Measurements from ENCODE around the gene SLC43A1.

The SLC43A1 gene

DNA sequence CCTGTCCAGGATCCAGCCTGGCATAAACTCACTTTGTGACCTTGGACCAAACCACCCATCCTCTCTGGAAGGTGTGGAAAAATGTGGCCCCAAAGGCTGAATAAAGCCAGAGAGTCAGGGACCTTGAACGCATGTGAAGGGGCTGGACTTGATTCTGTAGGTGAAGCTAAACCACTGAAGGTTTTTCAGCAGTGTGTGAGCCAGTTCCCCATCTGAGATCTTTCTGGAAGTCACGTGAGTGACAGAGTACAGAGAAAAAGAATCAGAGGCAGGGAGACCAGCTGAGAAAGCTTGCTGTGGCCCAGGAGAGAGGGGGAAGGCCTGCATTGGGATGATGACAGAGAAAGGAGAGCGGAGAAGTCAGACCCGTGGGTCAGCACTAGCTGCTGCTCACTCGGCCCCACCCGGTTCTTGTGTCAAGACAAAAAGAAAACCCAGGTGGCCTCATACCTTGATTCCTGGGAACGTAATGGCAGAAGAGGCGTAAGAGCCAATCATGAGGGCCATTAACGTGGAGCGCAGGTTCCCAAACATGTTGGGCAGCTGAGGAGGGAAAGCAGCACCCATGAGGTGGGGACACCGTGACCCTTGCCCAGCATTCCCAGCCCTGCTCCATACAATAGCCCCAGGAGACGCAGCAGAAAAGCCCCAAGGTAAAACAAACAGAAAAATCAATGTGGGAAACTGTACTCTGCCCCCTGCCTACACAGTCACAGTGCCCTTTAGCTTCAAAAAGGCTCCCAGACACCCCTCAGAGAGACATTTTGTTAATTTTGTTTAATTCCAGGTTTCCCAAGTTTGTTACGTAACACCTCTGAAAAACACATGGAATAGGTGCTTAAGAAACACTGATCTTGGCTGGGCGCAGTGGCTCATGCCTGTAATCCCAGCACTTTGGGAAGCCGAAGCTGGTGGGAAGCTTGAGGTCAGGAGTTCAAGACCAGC, 17.9 kb downstream of the SLC43A1 start:
- DNase-seq (ENCODE audit: low spot score), result no peak

DNA sequence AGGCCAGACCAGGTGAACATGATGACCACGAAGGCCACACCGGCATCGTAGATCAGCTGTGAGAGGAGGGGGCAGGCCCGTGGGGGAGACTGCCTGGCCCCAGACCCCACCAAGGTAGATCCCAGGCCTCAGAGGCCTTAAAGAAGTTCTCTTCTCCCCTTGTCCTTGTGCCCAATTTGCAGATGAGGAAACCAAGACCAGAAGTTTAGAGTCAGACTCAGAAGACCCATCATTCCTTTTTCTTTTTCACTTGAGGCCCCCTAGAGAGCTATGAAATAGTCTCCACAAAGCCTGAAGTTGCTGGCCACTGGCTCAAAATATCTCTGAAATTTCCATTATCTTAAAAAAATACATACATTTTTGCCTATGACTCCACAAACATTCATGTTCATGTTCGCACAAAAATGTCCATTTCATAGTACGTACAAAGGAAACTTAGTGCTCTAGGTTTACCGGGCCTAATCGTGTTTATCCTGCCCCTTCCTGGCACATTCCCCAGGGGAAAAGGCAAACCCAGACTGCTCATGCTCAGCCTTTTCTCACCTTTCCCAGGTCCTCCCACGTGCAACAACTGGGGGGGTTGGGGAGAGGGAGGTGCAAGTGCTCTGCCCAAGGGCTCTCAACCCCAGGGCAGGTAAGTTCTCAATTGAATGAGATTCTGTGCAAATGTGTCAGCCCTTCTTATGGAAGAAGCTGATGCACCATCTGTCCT, 19.2 kb downstream of the SLC43A1 start:
- DNase-seq (ENCODE audit: low spot score), result no peak

DNA sequence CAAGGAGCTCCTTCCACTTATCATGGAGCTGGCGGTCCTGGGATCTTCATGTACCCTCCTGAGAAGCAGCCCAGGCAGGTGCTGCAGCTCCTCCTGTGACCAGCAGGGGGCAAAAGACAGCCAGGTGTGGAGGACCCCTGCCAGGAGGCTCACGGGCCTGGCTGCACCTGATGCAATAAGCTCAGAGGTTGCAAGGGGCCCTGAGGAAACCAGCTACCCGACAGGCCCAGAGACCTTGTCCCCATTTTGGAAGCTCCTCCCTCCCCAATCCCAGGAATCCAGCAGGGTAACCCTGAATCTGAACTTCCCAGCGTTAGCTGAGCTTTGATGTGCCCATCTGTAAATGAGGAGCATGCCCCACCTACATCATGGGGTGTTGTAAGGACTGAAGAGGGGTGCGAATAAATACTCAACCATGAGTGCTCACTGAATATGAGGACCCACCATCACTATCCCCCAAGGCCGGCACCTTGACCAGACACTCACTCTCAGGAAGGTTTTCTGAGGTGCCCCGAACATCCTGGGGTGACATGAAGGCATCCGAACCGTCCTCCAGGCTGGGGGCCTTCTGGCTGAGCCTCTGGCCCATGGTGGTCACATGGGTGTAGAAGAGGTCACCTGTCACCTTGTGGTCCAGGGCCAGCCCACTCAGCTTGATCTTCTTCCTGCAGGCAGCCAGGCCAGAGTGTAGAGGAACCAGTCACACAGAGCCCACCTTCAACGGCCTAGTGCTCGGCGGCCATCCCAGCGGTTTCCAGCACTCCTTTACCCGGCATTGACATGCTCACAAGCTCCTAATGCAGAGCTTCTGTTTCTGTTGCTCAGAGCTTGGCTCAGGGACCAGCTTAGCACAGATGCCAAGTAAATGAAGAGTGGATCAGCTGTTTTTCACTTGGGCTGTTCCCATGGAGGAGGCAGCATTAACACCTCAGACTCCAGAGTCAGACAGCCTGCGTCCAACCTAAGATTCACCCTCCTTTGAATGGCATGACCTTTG, 21.7 kb downstream of the SLC43A1 start:
- DNase-seq (ENCODE audit: low spot score), result no peak

GRCh38 chr11:57491371-57492061, 24.0 kb downstream of the SLC43A1 start:
- DNase-seq (ENCODE audit: low spot score), result no peak

- no peak for DNase-seq (ENCODE audit: low spot score)
Measured at GRCh38 chr11:57490456-57491248, 24.9 kb downstream of the SLC43A1 start.

DNA sequence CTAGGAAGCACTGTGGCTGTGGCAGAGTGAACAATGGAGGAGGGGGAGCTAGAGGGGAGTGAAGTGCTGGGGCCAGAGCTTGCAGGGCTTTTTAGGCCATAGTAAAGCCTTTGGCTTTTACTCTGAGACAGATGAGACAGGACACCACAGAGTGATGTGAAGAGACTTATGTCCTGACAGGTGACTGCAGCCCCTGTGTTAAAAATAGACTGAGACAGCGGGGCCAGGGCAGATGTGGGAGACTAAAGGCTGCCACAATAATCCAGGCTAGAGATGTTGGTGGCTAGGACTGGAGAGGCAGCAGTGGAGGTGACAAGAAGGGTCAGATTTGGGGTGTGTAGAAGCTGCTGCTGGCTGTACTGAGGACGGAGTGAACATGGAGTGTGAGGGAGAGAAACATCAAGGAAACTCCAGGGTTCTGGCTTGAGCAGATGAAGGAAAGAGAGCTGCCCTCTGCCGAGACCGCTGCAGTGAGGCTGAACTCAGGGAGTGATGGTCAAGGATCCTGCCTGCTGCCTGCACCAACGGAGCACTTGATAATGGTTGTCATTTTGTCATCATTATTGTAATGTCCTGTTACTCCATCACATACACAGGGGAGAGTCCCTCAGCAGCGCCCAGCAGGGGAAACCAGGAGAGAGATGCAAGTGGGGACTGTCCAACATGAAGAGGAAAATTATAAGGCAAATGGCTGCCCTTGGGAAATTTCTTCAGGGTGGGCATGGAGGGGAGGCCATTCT, 27.4 kb downstream of the SLC43A1 start:
- DNase-seq (ENCODE audit: low spot score), result no peak

GRCh38 chr11:57487021-57487778, 28.3 kb downstream of the SLC43A1 start:
- DNase-seq (ENCODE audit: low spot score), result no peak

DNA sequence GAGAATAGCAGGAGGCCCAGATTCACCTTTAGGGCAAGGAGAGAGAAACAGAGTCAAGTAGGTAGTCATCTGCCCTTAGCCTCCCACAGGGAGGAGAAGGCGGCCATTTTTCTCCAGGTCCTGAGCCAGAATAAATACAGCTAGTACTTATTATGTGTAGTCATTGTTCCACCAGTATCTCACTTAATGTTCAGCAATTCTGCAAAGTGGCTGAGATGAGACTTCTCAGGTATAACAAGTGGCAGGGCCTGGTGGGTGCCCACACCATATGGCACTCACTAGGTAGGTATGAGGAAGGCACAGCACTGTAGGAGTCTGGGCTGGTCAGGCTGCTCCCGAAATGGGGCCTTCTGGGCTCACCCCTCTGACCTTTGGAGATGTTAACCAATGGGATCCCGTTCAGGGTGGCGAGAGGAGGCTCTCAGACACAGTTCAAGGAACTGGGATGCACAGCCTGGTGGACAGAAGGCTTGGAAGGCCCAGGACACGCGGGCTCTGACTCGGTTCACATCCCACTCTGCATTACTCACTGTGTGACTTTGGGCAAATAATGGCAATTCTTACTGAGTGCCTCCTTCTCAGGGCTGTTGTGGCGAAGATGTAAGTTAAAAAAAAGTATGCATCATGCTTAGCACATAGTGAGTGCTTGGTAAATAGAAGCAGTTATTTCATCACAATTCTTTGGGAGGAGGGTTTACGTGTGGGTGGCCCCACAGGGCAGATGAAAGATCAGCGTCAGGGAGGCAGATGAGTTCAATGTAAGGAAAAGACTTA, 30.1 kb downstream of the SLC43A1 start:
- DNase-seq (ENCODE audit: low spot score), result no peak

DNA sequence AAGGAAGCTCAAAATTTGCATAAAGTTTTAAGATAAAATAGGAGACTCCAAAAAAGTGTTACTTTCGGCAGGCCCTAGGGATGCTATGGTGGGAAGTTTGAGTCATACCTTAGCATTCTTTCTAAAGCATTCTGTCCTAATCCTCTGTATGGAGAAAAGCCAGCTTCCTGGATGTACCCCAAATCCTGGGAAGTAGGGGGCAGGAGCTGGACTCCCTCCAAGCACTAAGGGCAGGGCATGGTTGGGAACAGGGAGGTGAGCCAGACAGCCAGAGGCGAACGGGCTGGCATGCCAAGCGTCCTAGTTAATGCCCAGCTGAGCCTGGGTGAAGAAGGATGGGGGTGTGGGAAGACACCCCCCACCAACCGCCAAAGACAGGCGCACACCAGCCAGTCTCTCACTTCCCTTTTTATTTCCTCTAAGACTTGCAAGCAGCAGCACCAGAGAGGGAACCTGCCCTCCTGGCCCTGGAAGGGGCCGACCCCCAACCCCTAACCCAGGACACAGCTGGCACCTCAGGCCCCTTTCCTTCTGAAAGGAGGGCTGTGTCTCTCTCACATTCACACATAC, 31.3 kb downstream of the SLC43A1 start:
- no peak for DNase-seq (ENCODE audit: low spot score)

DNA sequence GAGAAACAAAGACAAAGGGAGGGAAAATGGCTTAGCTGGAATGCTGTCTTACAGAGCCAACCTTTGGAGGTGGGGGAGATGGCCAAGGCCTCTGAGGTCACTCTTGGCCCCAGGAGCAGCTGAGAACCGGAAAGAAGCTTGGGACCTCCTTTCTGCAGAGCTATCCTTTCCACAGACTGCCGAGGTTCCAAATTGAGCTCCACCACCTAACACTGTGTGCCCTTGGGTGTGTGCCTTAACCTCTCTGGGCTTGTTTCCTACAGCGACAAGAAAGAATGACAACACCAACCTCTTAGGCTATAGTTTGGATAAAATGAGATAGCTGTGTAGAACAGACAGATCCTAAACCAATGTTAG, 32.0 kb downstream of the SLC43A1 start:
- no peak for DNase-seq (ENCODE audit: low spot score)

DNA sequence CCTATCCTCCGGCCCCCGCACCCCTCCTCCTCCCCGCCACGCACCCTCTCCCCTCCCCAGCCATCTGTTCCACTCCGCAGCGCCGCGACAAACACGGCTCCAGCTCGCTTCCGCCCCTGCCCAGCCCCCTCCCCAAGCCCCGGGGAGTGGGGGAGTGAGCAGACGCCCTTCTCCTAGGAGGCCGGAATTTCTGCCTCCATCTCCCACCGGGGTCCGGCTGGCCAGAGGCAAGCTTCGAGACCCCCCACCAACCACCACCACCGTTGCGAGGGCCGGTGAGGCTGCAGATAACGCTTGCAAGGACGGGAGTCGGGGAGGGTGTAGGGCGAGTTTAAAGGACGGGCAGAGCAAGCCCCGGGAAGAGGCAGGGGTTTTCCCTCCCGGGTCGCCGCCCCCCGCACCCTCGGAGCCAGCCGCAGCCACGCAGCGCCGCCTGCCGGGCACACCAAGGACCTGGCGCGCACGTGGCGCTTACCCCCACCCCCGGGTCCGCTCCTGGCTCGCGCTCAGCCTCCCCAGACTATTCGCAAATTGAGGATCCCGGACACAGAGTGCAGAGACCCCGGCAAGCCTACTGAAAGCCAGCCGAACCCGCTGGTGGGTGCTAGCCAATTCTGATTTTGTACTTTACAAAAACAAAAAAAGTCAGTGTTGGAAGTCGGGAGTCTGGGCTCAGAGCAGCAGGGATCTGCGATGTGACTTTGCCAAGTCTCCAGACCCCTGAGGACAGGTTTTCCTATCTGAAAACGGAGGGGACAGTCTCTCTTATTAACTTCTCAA, 32.5 kb downstream of the SLC43A1 start:
- no peak for DNase-seq (ENCODE audit: low spot score)

GRCh38 chr11:57481915-57482781, 33.4 kb downstream of the SLC43A1 start:
- DNase-seq (ENCODE audit: low spot score), result no peak

DNA sequence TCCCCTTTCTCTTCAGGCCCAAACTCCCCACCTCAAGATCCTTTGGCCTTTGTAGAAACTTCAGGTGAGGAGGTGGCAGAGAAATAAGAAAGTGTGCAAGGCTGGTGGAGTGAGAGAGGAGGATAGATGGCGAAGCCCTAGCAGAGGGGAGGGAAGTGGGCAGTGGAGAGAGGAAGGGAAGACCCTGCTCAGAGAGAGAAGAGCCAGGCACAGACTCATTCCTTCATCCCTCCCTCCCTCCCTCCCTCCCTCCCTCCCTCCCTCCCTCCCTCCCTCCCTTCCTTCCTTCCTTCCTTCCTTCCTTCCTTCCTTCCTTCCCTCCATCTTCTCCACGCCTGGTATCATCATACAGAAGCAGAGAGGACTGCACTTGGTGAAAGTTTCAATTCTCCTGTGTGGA, 34.2 kb downstream of the SLC43A1 start:
- DNase-seq (ENCODE audit: low spot score), result no peak

DNA sequence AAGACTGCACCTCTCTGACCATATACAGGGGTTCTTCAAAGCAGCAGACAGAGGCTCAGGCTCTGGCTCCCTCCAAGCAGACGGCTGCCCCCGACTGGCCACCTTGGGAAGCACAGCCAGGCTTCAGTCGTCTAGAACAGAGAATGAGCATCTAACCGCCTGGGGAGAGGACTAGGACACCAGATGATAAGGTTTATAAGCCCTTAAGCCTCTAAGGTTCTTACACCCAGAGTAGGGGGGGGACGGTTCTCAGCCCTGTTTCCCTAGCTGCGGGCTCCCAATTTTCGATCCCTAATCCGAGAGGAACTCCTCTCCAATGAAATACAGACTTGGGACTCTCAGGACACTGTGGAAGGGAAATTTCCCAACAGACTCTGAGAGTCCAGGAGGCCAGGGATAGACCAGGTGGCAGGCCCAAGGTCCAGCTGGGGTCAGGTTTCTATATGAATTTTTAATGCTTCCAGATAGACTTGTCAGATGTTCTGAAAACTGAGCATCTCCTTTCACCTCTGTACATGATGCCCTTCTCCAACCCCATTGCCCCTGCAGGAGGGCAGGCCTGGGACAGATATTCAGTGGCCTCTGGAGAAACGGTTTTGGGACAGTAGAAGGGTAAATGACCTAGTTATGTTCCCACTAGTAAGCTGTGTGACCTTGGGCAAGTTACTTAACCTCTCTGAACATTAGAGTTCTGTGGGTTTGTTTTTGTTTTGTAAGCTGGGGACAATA, 34.9 kb downstream of the SLC43A1 start:
- DNase-seq (ENCODE audit: low spot score), result peak; percentile 62

DNA sequence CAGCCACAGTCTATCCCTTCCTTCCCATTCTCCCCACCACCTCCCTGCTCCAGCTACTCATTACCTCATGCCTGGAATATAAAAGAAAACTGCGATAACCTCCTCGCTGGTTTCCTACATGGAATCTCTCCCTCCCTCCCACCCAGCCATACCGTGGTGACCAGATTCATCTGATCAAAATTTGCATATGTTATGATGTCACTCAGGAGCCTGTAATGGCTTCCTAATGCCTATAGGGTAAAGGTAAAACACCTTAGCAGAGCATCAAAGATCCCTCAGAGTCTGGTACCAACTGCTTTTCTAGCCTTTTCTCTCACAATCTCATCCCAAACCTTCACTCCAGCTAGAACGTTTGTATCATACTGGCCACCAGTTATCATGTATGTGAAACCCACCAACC, 35.6 kb downstream of the SLC43A1 start:
- DNase-seq (ENCODE audit: low spot score), result no peak
